CD4-positive, alpha-beta T cell (primary cell): ENCODE data around the gene ASTN1. TPM values are rescaled to one million over a fixed set of nuclear protein-coding genes. Genes with fewer than 3 reads are reported as not detected.

Source experiments
- ATAC-seq: fragments of 200-7000 bp; cut with Tn5 transposase; one replicate; pipeline ENCODE4 v1.10.0; 2022; ENCODE audit warnings: mild to moderate bottlenecking; ENCODE audit not compliant: poor library complexity
- CTCF ChIA-PET: fragments of 350-600 bp; sonication (Branson Sonifier 250); formaldehyde crosslinking; loops from one replicate; lab custom pipeline; 2021; ENCODE audit warnings: antibody characterized with exemption, inconsistent platforms; lab: Charles Lee
- POLR2A ChIA-PET: fragments of 350-600 bp; sonication (Branson Sonifier 250); formaldehyde crosslinking; loops from one replicate; lab custom pipeline; 2021; ENCODE audit warnings: antibody characterized with exemption, inconsistent platforms; lab: Charles Lee
- DNase-seq, 14 experiments: peaks; one replicate each; pipeline ENCODE4 v3.0.0-alpha.2; 2013 to 2020; ENCODE audit warnings: mixed read lengths in 2 of 14
- H3K27ac ChIP-seq, 2 donors: one replicate each; pipeline versions ENCODE4 v1.5.1 to v1.7.0; 2013; ENCODE audit warnings: low read length in 2 of 2, low read depth in 1 of 2, mild to moderate bottlenecking in 1 of 2
- H3K27me3 ChIP-seq, 2 experiments: 1 replicate in 1 of 2; 2 replicates in 1 of 2; pipeline versions ENCODE4 v1.6.1 to v1.7.0; 2013; ENCODE audit warnings: low read length in 2 of 2, control low read depth in 1 of 2, mild to moderate bottlenecking in 1 of 2, moderate library complexity in 1 of 2; ENCODE audit not compliant: insufficient read depth in 2 of 2, control insufficient read depth in 1 of 2
- H3K36me3 ChIP-seq: one replicate; pipeline ENCODE4 v1.6.1; 2013; ENCODE audit warnings: low read length, control low read depth; ENCODE audit not compliant: insufficient read depth
- H3K4me1 ChIP-seq: one replicate; pipeline ENCODE4 v1.6.1; 2013; ENCODE audit warnings: low read length, control low read depth; ENCODE audit not compliant: insufficient read depth
- H3K4me3 ChIP-seq: one replicate; pipeline ENCODE4 v1.5.1; 2013; ENCODE audit warnings: mild to moderate bottlenecking, low read length, moderate library complexity
- H3K9me3 ChIP-seq, 2 experiments: 1 replicate in 1 of 2; 2 replicates in 1 of 2; pipeline versions ENCODE4 v1.6.1 to v1.7.0; 2013; ENCODE audit warnings: low read length in 2 of 2, mild to moderate bottlenecking in 2 of 2, control low read depth in 1 of 2, moderate library complexity in 1 of 2; ENCODE audit not compliant: control insufficient read depth in 1 of 2, insufficient read depth in 1 of 2
- H3K27ac Mint-ChIP-seq: one replicate; pipeline ENCODE4 v1.8.0; 2020; ENCODE audit warnings: mixed read lengths
- H3K27me3 Mint-ChIP-seq: one replicate; pipeline ENCODE4 v1.8.0; 2021; ENCODE audit warnings: mixed read lengths
- H3K36me3 Mint-ChIP-seq: one replicate; pipeline ENCODE4 v1.8.0; 2021; ENCODE audit warnings: low read depth, mixed read lengths
- H3K4me1 Mint-ChIP-seq: one replicate; pipeline ENCODE4 v1.8.0; 2021; ENCODE audit warnings: low read depth, mixed read lengths
- H3K4me3 Mint-ChIP-seq: one replicate; pipeline ENCODE4 v1.8.0; 2020; ENCODE audit warnings: mild to moderate bottlenecking, mixed read lengths
- H3K9me3 Mint-ChIP-seq: one replicate; pipeline ENCODE4 v1.8.0; 2020; ENCODE audit warnings: mixed read lengths
- intact Hi-C, 2 experiments: fragments of 100-400 bp; cut with DNase I in 1 of 2; cut with micrococcal nuclease in 1 of 2; formaldehyde crosslinking; loops; one replicate each; pipeline versions ENCODE4 v1.15.1 to v1.9.0; 2023 to 2025; cut with DNase I, micrococcal nuclease
- total RNA-seq, 174 experiments: library from RNA in 2 of 174; stranded (reverse) in 2 of 174; gene quantifications; one replicate each; pipeline ENCODE4 v1.2.3 and lab custom pipeline; 2021 to 2026
- TF ChIP-seq, protein P1 (sequence below): fragments of 200-600 bp; IDR thresholded peaks from one replicate; pipeline ENCODE4 v1.8.0; 2022; ENCODE audit warnings: antibody characterized with exemption, mild to moderate bottlenecking

ASTN1 gene
- total RNA-seq, 2 experiments from 2014 or later = not detected

DNA sequence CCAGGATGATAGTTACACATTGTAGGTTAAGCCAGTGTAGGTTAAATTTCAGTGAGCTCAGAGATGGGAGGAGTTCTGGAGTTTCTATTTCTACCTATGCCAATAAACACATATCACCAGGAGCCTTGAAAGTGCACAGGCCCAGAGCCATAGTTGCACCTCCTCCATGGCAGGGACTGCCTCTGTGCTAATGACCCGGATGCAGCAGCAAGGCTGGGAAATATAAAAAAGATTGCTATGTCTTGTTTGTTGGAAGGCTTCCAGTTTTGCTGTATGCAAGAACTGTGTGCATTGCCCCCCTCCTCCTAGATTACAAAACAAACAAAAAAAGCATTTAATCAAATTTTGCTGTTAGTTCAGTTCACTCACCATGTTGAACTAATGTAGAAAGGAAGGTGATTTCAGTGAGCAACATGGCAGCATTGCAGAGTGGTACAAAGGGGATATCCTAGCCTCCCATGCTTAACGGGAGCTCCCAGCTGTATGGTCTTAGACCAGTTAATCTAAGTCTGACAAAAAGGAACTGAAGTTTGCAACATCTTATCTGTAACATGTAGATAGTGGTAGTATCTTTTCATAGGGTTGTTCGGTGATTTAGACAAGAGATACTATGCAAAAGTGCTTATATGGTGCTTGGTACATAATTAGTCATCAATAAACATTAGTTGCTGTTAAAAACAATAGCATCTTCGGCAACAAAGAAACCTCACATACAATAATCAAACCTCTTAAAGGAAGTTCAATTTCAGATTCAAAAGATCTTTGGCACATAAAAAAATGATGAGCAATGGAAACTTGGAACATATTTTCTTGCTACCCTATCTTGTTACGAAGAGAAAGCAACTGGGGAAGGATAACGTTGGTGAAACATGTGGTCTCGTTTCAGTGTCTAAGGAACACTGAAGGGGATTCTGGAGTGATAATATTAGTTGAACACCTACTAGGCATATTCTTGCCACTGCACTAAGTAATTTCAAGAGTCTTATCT lies 309.5 kb downstream of the ASTN1 start:
- no peaks in the 10 kb centered on the region for H3K9me3 ChIP-seq
- ATAC-seq (no peak), DNase-seq (no peak)
- Mint-ChIP-seq H3K27me3 (no peaks in the 10 kb centered on the region), H3K4me3 (no peak overlapping the region), H3K9me3 (peaks cover 2% of the 10 kb centered on the region), H3K36me3 (no peaks in the 10 kb centered on the region), H3K27ac (no peak overlapping the region), H3K4me1 (no peaks in the 10 kb centered on the region)
- ChIA-PET CTCF (no interaction called here), POLR2A (no interaction called here)
- H3K36me3 ChIP-seq = no peaks in the 10 kb centered on the region
- no peaks in the 10 kb centered on the region for H3K27me3 ChIP-seq
- intact Hi-C loops = no loop called here
- H3K4me1 ChIP-seq = no peaks in the 10 kb centered on the region
- no peak overlapping the region for H3K27ac ChIP-seq
- no peak overlapping the region for H3K4me3 ChIP-seq
- TF ChIP-seq, protein P1, sequence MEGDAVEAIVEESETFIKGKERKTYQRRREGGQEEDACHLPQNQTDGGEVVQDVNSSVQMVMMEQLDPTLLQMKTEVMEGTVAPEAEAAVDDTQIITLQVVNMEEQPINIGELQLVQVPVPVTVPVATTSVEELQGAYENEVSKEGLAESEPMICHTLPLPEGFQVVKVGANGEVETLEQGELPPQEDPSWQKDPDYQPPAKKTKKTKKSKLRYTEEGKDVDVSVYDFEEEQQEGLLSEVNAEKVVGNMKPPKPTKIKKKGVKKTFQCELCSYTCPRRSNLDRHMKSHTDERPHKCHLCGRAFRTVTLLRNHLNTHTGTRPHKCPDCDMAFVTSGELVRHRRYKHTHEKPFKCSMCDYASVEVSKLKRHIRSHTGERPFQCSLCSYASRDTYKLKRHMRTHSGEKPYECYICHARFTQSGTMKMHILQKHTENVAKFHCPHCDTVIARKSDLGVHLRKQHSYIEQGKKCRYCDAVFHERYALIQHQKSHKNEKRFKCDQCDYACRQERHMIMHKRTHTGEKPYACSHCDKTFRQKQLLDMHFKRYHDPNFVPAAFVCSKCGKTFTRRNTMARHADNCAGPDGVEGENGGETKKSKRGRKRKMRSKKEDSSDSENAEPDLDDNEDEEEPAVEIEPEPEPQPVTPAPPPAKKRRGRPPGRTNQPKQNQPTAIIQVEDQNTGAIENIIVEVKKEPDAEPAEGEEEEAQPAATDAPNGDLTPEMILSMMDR = no peak

DNA sequence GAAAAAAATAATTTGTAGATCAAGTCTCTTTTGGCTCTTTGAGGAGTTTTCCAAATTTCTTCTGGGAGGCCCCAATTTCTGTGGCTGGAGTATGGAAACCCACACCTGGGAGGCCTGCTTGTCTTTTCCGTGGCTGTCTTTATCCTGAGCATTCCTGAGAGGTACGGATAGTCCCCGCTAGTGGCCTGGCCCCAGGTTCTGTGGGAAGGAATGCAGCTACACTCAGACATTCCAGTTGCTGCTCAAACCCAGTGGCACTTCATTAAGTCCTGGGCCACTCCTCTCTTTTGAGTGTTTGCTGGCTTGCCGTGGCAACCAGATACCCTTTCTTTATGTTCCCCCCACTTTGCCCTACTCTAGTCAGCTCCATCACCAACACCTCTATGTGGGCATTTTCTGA lies 310.4 kb downstream of the ASTN1 start:
- Mint-ChIP-seq H3K27ac (no peak overlapping the region), H3K4me3 (no peak overlapping the region), H3K4me1 (no peaks in the 10 kb centered on the region), H3K36me3 (no peaks in the 10 kb centered on the region), H3K27me3 (no peaks in the 10 kb centered on the region), H3K9me3 (peaks cover 2% of the 10 kb centered on the region)
- intact Hi-C loops = no loop called here
- no peaks in the 10 kb centered on the region for H3K27me3 ChIP-seq
- DNase-seq (no peak), ATAC-seq (no peak)
- no peaks in the 10 kb centered on the region for H3K4me1 ChIP-seq
- no peaks in the 10 kb centered on the region for H3K36me3 ChIP-seq
- H3K4me3 ChIP-seq = no peak overlapping the region
- CTCF ChIA-PET = no interaction called here
- POLR2A ChIA-PET = no interaction called here
- no peak overlapping the region for H3K27ac ChIP-seq
- H3K9me3 ChIP-seq = no peaks in the 10 kb centered on the region
- TF ChIP-seq, protein P1 = no peak

DNA sequence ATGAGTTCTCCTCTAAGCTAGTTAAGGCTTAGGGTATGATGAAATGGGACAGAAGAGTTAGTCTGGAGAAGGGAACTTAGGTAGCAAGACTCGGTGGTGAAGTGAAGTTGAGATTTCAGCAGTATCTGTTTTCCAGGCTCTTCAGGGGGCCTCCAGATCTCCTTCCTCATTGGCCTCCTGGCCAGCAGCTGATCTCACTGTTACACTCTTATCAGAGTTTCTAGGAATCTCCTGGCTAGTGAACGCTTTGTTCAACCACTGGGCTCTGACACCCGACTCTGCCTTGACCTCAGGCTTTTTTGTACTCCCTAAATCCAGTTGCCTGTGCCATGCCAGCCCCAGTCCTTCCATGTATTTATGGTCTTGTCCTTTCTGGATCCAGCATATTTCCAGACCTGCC lies 311.0 kb downstream of the ASTN1 start:
- Mint-ChIP-seq H3K4me3 (no peak overlapping the region), H3K4me1 (no peaks in the 10 kb centered on the region), H3K36me3 (no peaks in the 10 kb centered on the region), H3K27me3 (no peaks in the 10 kb centered on the region), H3K27ac (no peak overlapping the region), H3K9me3 (no peaks in the 10 kb centered on the region)
- ATAC-seq (no peak), DNase-seq (no peak)
- H3K4me3 ChIP-seq = no peak overlapping the region
- no peaks in the 10 kb centered on the region for H3K9me3 ChIP-seq
- no peaks in the 10 kb centered on the region for H3K36me3 ChIP-seq
- ChIA-PET POLR2A (no interaction called here), CTCF (no interaction called here)
- no peaks in the 10 kb centered on the region for H3K4me1 ChIP-seq
- TF ChIP-seq, protein P1 = no peak
- no peak overlapping the region for H3K27ac ChIP-seq
- intact Hi-C loops = no loop called here
- no peaks in the 10 kb centered on the region for H3K27me3 ChIP-seq
